ENCODE data around the gene TUBA1A.
"Not testable (repeated sequence)": the region's sequence is repeated elsewhere in the genome, so short reads cannot be mapped to it uniquely, and the experiment has no call there.

DNA sequence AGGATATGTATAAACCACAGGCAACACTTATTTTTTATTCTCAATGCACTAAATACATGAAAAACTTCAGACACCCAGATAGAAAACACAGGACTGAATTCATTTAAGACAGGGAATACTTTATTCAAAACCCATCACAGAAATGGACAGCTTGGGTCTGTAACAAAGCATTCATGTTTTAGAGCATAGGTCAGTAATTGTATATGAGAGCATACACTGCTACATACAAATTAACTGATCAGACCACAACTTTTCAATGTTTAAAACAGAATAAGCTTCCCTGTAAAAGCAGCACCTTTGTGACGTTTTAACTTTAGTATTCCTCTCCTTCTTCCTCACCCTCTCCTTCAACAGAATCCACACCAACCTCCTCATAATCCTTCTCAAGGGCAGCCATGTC is 4.2 kb downstream of the TUBA1A start:
- not testable (repeated sequence) for TF ChIP-seq POLR2AphosphoS5, CTCF (IDR thresholded peaks at IDR 0.05)
